GM18870 (cell line): ENCODE measurements around the gene RGS19.

Source experiments
- ATAC-seq: cut with Tn5 transposase; IDR thresholded peaks from one replicate; pipeline ENCODE4 v1.9.1; 2021; ENCODE audit warnings: moderate library complexity; ENCODE audit not compliant: unreplicated experiment

RGS19 gene

GRCh38 chr20:64050261-64051032 is 28.9 kb downstream of the RGS19 start:
- ATAC-seq: no peak

DNA sequence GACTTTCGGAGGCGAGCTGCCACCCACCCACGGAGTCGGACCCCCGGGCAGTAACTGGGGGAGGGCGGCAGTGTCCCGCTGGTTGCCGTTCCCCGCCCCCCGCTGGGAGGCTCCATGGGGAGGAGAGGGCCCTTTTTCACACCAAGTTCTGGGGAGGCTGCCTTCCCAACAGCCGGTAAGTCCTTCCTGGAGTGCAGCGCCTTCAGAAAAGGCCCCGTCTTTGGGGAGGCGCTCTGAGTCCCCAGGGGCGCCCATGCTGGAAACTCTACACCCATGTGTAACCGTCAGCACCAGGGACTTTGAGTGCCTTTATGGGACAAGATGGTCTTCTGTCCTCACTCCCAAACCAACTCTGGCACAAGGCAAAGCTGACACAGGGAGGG is 29.4 kb downstream of the RGS19 start:
- ATAC-seq: no peak

- no peak for ATAC-seq
Measured at GRCh38 chr20:64049060-64049877, 30.0 kb downstream of the RGS19 start, which contains the start of gene SOX18. SOX18 (minus strand) TSS chr20:64049639; CDS start chr20:64049516, 123 bp downstream.

GRCh38 chr20:64048402-64049044 is 30.8 kb downstream of the RGS19 start:
- no peak for ATAC-seq

DNA sequence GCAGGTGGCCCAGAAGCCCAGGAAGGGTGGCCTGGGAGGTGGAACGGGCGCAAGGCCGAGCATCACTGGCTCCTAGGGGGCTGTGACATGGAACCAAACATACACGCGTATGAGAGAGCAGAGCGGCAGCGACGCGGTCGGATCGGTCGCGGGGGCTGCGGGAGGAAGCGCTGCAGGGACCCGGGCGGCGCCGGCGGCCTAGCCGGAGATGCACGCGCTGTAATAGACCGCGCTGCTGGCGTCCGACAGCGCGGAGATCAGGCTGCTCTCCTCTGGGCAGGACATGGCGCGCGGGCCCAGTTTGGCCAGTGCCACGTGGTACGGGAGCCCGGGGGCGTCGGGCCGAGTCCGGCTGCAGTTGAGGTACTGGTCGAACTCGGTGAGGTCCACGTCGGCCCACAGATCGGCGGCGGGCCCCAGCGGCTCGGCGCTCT is 31.3 kb downstream of the RGS19 start:
- ATAC-seq: no peak

DNA sequence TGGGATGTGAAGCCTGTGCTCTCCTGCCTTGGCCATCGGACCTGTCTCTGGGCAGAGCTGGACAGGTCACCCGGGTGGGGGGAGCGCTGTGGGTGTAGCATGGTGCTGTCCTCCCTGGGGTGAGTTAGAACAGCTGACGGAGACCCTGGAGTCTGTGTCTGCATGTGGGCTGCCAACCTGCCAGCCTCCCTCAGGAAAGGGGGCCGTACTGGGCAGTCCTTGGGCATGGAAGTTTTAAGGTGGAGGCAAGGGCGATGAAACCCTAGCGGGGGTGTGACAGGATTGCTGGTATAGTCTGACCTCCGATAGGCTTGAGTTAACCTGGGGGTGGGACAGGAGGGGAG is 32.3 kb downstream of the RGS19 start:
- ATAC-seq: no peak

DNA sequence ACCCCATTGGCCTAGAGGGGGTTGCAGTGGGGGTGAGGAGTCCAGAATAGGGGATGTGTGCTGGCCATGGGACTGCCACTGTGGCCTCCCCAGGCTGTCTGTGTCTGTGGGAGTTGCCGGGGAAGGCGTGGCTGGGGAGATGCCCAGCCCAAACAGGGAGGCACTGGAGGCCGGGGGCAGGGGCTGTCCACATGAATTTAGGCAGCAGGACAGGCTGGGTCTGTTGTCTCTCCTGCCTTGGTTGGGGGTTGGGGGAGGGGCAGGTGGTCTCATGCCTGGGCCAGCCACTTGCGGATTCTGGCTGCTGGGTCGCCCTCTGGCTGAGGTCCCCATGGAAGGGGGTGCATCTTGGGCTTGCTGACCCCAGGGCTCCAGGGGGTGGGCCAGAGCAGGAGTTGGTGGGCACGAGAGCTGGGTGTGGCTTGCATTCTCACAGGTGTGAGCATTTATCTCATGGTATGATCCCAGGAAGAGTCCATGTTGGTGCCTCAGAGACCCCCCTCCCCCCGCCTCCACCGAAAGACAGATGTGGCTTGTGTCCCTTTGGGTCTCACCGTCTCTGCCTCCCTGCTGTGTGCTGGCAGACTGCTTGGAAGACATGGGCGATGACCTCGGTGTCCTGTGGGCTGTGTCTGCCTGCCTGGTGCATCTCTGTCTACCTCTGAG is 33.8 kb downstream of the RGS19 start:
- no peak for ATAC-seq

GRCh38 chr20:64044484-64045247 is 34.7 kb downstream of the RGS19 start:
- no peak for ATAC-seq

GRCh38 chr20:64043768-64044167 is 35.5 kb downstream of the RGS19 start:
- ATAC-seq: no peak

DNA sequence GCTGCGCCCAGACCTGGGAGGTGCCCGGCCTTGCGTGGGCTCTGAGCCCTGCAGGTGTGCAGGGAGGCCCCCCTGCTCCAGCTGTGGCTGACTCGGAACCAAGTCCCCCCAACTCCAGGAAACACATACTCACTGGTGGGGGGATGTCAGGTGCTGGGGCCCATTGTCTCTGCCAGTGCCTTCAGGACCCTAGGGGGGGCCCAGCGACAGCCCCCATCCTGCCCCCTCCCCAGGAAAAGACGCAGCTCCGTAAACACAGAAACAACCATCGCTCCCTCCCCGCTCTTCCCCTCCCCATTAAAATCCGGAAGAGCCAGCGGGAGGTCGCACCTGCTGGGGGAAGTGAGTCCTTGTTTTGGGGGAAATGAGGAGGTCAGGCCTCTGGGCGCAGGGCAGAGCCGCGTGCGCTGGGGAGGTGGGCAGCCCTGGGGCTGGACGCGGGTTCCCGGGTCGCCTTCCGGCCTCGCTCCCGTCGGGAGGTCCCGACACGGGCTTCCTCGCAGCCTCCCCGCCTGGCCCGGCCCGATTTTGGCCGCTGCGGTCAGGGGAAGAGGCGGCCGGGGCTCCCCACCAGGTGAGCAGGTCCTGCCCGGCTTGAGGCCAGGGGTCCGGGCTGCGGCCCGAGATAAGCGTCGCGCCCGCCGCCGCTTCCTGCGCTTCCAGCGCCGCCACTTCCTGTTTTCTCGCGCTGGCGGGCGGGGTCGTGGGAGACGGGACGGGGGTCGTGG is 37.1 kb downstream of the RGS19 start:
- no peak for ATAC-seq

- ATAC-seq: no peak
Measured at GRCh38 chr20:64041781-64042053, 37.6 kb downstream of the RGS19 start.

- ATAC-seq: no peak
Measured at GRCh38 chr20:64041040-64041780, 38.1 kb downstream of the RGS19 start.

- ATAC-seq: no peak
Measured at GRCh38 chr20:64040231-64041039, 38.9 kb downstream of the RGS19 start.

DNA sequence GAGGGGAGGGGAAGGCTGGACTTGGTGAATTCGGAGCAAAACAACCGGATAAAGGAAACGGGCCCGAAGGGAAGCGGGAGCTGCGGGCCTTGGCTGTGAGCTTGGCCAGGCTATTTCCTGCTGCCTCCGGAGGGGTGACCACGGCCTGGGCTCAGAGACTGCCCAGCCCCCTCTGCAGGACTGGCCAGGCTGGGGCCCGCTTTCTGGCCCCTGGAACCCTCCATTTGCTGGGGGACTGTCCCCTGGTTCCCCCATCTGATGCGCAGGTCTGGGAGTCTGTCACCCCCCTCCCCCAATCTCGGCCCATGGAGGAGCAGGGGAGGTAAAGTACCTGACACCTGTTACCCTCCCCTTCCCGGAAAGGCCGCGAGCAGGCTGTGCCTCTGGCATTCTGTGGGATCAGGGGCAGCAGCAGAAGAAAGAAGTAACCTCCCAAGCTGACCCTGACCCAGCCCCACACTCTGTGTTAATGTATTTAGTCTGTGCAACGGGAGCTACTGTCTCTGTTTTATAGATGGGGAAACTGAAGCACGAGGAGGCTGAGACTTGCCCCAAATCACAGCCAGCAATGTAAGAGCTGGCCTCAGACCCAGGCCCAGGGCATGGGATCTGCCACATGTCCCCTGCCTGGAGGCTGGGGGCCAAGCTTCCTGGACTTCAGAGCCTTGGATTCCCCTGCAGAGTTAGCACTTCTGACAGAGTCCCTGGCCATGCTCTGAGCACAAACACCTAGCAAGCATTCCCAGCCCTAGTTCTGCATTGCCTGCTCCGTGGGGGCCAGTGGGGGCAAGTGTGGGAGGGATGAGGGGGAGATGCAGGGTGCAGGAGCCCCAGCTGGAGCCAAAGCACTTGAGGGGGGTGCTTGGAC is 39.8 kb downstream of the RGS19 start:
- no peak for ATAC-seq

DNA sequence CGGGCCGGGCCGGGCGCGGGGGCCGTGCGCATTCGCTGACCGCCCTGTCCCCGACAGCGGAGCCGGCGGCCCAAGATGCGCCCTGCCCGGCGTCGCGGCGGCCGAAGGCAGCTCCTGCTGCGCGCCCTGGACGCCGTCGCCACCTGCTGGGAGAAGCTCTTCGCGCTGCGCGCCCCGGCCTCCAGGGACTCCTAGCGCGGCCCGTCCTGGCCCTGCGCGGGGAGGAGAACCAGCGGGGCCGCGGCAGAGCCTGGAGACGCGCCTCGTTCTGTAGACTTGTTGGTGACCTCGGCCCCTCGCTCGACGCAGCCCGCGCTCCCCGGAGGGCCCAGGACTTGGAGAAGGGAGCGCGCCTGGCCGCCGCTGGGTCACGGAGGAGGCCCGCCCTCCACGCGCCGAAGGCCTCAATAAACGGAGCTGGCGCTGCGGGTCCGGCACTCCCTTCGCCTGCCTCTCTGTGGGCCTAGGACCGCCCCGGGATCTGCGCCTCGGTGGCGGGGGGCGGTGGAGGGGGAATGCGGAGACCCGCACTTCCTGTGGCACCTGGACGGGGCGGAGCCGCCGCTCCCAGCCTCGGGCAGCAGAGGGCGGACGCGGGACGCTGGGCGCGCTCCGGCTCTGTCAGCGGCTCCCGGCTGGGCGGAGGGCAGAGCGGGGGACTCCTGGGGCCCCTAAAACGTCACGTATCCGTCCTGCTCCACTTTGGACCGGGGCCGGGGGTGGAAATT is 40.6 kb downstream of the RGS19 start:
- no peak for ATAC-seq

DNA sequence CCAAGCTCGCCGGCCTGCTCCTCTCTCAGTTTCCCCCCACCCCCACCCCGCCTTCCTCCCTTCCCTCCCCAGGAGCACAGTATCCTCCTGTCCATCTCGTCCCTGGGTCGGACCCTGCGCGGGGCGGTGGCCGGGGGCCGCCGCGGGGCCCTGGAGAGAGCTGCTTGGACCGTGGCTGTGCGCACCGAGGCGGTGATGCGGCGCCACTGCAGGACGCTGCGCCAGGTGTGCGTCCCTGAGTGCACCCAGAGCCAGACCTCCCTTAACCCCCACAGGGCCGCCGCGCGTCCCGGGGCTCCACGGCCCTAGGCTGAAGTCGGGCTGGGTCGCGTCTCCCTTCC is 41.1 kb downstream of the RGS19 start:
- no peak for ATAC-seq
